Stimulated activated CD8-positive, alpha-beta memory T cell treated with anti-CD3 and anti-CD28 coated beads, Interleukin-7, amount 100 ng/mL, for 48 hours (primary cell): Measurements from ENCODE around the gene SLC5A10.
"Not testable (repeated sequence)": the region's sequence is repeated elsewhere in the genome, so short reads cannot be mapped to it uniquely, and the experiment has no call there.

Experiments used
- DNase-seq, 2 donors: peaks; one replicate each; pipeline ENCODE4 v3.0.0-alpha.2; 2020; ENCODE audit warnings: low read depth in 1 of 2; ENCODE audit errors: extremely low read depth in 1 of 2

The SLC5A10 gene

DNA sequence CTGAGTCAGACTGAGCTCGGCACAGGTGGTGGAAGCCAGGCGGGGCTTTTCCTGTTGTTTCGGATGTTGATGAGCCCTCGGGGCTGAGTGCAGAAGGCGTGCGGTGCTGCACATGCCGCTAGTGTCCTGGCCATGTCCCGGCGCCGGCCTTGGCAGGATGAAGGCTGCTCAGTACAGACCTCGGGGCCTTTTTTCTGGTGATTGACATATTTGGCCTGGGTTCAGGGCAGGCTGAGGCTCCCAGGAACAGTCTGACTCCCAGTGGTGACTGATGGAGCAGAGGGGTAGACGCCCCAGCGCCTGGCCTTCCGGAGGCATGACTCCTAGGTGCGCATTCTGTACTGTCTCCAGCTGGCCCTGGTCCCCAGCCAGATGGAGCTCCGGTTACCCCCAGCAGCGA, 86.0 kb downstream of the SLC5A10 start:
- not testable (repeated sequence) for DNase-seq

DNA sequence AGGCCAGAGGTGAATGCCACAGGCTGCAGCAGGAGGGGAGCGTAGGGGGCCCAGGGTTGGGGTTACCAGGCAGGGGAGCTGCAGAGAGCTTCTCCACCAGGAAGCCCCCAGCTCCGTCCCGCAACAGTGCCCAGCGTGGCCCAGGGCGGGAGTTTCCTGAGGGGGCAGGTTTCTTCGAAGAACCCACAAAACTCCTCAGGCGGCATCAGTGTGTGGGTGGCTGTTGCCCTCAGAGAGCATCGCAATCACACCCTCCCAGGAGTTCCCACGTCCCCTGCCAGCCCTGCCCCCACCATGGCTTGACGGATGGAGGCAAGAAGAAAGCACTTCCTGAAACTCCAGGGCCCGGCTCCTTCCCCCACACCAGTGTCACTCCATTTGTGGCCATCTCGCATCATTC, 86.8 kb downstream of the SLC5A10 start:
- not testable (repeated sequence) for DNase-seq

GRCh38 chr17:19040350-19040749, 88.4 kb downstream of the SLC5A10 start:
- DNase-seq: not testable (repeated sequence)

DNA sequence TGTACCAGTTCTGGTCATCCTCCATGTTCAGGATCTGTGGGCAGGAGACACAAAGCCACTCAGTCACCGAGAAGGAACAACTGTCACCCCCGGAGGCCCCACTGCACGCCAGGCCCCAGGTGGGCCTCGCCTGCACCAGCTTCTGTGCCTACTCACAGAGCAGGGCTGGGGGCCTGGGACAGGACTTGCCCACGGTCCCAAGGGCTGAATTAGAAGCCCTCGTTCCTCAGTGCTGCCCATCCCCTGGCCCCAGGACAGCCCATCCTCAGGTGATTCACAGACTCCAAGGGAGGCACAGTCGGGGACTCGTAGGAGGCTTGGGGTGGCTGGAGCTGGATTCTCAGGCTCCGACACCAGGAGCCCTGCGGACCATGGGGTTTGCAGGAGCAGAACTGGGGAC, 89.9 kb downstream of the SLC5A10 start:
- not testable (repeated sequence) for DNase-seq

GRCh38 chr17:19042369-19042768, 90.4 kb downstream of the SLC5A10 start:
- DNase-seq: not testable (repeated sequence)

GRCh38 chr17:19043032-19043431, 91.1 kb downstream of the SLC5A10 start:
- not testable (repeated sequence) for DNase-seq

DNA sequence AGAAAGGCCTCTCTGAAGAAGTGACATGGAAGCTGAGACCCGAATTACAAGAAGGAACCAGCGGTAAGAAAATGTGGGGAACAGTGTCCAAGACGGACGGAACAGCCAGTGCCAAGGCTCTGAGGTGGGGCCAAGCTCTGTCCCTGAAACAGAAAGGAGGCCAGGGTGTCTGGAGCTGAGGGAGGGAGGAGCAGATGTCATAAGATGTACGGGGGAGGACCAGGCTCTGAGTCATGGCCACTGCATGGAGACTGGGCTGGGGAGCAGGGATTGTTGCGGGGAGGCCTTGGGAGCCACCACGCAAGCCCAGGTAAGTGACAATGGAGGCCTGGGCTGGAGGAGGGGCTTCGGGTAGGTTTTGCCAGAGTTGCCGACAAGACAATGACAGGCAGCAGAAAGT, 92.7 kb downstream of the SLC5A10 start:
- not testable (repeated sequence) for DNase-seq

GRCh38 chr17:19046782-19047375, 94.9 kb downstream of the SLC5A10 start, which contains the start of gene GRAP:
TSS of gene GRAP (minus strand) at chr17:19046957. CDS start at chr17:19046926, 31 bp downstream.
- not testable (repeated sequence) for DNase-seq

- not testable (repeated sequence) for DNase-seq
These were observed 95.5 kb downstream of the SLC5A10 start for GRCh38 chr17:19047510-19047909.

DNA sequence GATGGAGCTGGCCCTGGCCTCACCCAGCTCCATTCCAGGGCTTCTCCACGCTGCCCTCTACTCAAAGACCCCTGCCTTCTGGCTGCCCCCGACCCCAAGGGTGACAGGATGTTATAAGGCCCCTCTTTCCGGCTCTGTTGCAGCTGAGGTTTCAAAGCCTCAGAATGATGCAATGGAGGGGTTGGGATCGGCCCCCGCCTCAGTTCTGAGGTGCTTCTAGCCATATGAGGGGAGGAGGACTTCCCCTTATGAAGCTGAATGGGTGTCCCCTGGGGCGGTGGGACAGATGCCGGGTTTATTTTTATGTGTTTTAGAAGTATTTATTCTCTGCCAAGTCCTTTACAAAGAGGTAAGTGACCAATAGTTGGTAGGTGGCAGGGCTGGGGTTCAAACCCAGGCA, 96.9 kb downstream of the SLC5A10 start:
- DNase-seq: not testable (repeated sequence)

DNA sequence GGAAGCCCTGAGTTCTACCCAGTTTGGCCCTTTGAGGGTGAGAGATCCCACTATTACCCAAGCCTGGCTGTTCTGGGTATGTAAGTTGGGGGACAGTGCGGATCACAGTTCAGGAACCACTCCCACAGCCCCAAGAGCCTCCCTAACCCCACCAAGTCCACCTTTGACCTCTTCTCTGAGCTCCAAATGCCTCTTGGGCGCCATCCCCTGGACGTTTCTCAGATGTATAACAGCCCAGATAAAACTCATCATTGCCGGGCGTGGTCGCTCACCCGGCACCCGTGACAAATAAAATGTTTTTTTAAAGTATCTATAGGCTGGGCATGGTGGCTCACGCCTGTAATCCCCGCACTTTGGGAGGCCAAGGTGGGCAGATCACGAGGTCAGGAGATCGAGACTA, 103.5 kb downstream of the SLC5A10 start:
- not testable (repeated sequence) for DNase-seq

DNA sequence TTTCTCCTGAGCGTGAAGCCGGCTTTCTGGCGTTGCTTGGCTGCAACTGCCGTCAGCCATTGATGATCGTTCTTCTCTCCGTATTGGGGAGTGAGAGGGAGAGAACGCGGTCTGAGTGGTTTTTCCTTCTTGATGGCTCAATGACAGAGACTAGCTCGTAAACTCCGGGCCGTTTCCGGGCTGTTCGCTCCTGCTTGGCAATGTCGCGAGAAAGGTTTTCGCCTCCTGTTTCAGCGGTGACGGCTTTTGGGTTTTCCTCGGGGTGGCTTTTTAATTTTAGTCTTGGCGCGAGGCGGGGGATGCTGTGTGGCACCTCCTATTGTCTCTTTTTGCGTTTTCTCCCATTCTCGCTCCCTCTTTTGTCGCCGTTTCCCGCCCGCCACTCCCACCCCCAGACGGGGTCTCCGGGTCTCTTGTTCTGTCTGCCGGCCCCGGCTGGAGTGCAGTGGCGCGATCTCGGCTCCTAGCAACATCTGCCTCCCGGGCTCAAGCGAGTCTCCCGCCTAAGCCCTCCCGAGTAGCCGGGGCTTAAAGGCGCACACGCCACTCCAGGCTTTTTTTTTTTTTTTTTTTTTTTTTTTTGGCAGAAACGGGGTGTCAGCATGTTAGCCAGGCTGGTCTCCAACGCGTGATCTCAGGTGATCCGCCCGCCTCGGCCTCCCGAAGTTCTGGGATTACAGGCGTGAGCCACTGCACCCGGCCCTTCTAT, 110.2 kb downstream of the SLC5A10 start:
- DNase-seq: peak in 1 of 2 donors; percentile 87

DNA sequence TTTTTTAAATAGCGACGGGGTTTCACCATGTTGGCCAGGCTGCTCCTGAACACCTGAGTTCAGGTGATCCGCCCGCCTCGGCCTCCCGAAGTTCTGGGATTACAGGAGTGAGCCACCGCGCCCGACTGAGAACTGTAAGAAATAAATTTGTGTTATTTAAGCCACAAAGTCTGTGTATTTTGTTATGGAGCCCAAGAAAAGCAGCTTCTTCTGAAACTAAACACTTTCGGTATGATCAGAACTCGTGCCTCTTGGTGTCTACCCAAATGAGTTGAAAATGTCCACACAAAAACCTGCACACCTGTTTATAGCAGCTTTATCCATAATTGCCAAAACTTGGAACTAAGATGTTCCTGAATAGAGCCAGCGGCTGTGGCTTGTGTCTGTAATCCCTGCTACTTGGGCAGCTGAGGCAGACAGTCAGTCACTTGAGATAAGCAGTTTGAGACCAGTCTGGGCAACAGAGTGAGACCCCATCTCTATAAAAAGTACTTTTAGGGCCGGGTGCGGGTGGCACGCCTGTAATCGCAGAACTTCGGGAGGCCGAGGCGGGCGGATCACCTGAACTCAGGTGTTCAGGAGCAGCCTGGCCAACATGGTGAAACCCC, 110.9 kb downstream of the SLC5A10 start:
- not testable (repeated sequence) for DNase-seq

GRCh38 chr17:19063326-19063956, 111.5 kb downstream of the SLC5A10 start:
- DNase-seq: peak; percentile 65 to 82

GRCh38 chr17:19064378-19064777, 112.4 kb downstream of the SLC5A10 start:
- not testable (repeated sequence) for DNase-seq

DNA sequence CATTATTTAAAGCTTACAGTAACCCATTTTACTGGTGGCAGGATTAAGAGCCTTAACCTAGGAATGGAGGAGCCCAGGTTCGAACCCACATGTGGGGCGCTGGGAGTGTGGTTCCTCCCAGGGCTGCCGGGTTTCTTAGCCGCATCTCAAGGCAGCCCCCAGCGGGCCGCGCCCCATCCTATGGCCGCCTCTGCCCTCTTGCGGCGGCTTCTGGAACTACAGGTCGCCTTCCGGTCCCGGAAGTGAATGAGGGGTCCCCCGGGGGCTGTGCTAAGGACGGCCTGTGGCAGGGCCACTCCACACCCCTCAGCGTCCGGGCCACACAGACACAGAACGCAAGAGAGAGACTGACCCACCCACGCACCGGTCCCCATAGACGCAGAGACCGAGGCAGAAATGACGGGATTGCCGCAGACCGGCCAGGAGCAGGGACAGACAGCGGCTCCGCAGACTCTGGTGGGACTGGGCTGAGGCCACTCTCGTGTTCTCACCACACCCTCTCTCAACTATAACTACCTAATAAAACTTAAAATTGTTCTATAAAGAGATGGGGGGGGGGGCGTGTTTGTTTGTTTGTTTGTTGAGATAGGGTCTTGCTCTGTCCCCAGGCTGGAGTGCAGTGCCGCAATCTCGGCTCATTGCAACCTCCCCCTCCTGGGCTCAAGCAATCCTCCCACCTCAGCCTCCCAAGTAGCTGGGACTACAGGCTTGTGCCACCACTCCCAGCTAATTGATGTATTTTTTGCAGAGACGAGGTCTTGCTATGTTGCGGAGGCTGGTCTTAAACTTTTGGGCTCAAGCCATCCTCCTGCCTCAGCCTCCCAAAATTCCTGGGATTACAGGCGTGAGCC, 118.6 kb downstream of the SLC5A10 start:
- not testable (repeated sequence) for DNase-seq
